Right ventricle myocardium inferior (tissue), 1 donor: ENCODE data around the gene CSF2RB. TPM values are rescaled to one million over a fixed set of nuclear protein-coding genes. Genes with fewer than 3 reads are reported as not detected.

Experiments
- ATAC-seq: fragments of 200-7000 bp; cut with Tn5 transposase; one replicate; pipeline ENCODE4 v1.9.1; 2020; ENCODE audit warnings: mild to moderate bottlenecking, moderate library complexity
- DNase-seq: peaks from one replicate; pipeline ENCODE4 v3.0.0; 2021; ENCODE audit errors: missing footprints
- intact Hi-C: fragments of 100-400 bp; cut with DNase I; formaldehyde crosslinking; loops from one replicate; pipeline ENCODE4 v1.11.0; 2022
- total RNA-seq: library from RNA; stranded (reverse); fragmentation: NEBNext Ultra II Directional; extraction: Animal tissue kit (Norgen Biotek cat#: 25700); gene quantifications from one replicate; pipeline ENCODE4 v1.2.1, GENCODE V29; 2021
- donor health status: DM: no; HTN: yes; CAD: no; lungs with severe emphysema.

The CSF2RB gene
- total RNA-seq, 1 donor from 2014 or later = 3.1 TPM

GRCh38 chr22:36884349-36885158, 28.9 kb upstream of the CSF2RB start:
- intact Hi-C loops = no loop called here
- no peak for ATAC-seq

GRCh38 chr22:36885474-36885873, 28.0 kb upstream of the CSF2RB start:
- no peak for ATAC-seq
- intact Hi-C loops = no loop called here
- no peak for DNase-seq

More at GRCh38 chr22:36884349-36885158, 28.9 kb upstream of the CSF2RB start:
- DNase-seq = no peak

DNA sequence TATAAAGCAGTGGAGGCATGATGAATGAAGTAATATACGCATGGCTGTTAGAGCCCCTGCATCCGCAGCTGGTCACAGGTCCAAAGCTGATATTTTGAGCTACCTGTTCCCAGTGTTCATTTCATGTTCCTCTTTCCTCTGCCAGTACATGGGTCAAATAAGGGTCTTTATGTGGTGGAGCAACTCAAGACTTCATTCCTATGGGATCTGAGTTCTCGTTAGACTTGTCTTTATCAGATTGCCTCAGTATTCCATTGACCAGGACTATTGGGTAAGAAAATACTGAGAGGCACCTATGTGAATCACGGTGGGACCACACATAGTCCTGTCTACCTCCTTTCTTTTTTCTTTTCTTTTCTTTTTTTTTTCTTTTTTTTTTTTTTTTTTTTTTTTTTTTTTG, 27.4 kb upstream of the CSF2RB start:
- DNase-seq (no peak), ATAC-seq (no peak)
- intact Hi-C loops = no loop called here

DNA sequence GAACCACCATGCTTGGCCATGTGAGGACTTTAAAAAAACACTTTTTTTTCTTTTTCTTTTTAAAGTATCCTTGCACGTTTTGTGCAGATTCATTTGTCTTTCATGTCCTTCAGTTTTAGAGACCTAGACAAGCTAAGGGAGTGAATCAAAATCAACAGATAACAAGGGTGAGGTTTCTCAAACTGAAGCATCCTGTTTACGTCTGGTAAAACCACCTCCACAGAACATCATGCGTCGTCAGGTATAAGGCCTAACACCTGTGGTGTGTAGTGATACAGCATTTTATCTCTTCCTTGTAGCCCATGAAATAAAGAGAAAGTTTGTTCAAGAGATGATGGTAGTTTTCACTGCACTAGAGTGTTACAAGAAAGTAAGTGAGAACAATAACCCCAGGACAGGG, 26.3 kb upstream of the CSF2RB start:
- ATAC-seq = no peak
- DNase-seq = no peak
- intact Hi-C loops = no loop called here

DNA sequence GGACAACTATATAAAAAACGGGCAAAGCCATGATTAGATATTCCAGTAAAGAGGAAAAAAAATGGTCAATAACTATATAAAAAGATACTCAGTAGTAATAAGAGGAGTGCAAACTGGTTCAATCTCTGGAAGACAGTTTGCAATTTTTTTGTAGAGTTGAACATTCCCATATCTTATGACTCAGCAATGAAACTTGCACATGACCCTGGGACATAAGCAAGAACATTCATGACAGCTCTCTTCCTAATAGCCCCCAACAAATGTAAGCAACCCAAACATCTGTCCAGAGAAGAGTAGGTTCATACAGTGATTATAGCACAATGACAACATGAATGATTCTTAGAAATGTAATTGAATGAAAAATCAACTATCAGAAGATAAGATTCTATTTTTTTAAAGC, 21.8 kb upstream of the CSF2RB start:
- intact Hi-C loops = no loop called here
- ATAC-seq (no peak), DNase-seq (no peak)

DNA sequence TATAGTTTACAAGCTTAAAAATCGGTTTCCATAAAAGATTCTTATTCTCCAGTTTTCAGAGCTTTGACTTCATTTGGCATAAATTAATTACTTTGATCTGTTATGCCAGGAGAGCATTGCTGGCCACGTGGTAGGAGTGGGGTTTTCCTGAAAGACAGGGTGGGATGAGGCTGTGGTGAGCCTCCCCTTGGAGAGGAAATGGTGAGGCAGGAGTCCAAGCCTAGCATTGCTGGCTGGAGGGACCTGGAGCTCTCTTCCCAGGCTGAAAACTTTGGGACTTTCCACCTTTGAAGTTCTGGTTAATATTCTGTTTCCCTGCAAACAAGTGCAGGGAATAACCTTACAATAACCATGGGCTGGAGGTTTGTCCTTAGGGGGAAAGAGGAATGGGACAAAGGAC, 21.1 kb upstream of the CSF2RB start:
- intact Hi-C loops = no loop called here
- no peak for DNase-seq
- ATAC-seq = no peak

DNA sequence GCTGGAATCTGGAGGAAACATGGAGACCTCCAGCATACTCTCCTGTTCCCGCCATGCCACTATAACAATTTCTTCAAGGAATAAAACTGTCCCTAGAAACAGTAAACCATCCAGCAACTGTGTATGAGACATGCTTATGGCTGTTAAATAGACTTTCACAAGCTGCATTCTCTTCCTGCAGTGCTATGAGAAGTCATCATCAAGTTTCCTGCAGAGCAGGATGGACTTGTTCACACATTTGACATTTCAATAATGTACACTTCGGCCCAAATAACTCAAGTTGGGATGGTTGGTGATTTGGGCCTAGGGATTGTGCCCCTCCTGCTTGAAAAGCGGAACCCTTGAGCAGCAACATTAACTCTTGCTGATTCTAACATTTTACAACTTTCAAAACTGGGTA, 20.2 kb upstream of the CSF2RB start:
- intact Hi-C loops = no loop called here
- no peak for DNase-seq
- no peak for ATAC-seq

- DNase-seq = no peak
- intact Hi-C loops = no loop called here
These were observed 19.2 kb upstream of the CSF2RB start for GRCh38 chr22:36894266-36894665.

GRCh38 chr22:36897611-36898010, 15.8 kb upstream of the CSF2RB start:
- intact Hi-C loops = no loop called here
- DNase-seq (no peak), ATAC-seq (no peak)

More at GRCh38 chr22:36894266-36894665, 19.2 kb upstream of the CSF2RB start:
- no peak for ATAC-seq

GRCh38 chr22:36898690-36899089, 14.7 kb upstream of the CSF2RB start:
- intact Hi-C loops = no loop called here
- ATAC-seq = no peak
- no peak for DNase-seq

DNA sequence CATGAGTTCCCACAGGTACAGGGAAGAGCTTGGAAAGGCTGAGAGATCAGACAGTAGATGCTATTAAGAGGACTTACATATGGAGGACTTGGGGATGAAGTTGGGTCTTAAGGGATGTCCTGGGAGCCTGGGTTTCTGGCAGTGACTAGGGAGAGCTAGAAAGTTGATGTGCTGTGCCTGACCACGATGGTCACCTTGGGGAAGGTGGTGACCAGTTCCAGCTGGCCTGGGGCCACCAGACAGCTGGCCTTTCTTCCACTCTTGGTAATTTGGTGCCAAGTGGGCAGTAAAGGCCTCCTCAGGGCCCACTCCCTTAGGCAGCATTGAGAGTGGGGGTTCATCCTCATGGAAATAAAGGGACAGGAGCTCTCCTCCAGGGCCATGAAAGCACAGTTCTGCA, 13.9 kb upstream of the CSF2RB start:
- DNase-seq = no peak
- ATAC-seq = no peak
- intact Hi-C loops = no loop called here

- ATAC-seq (no peak), DNase-seq (no peak)
- intact Hi-C loops = no loop called here
These were observed 13.2 kb upstream of the CSF2RB start for GRCh38 chr22:36900225-36900624.

DNA sequence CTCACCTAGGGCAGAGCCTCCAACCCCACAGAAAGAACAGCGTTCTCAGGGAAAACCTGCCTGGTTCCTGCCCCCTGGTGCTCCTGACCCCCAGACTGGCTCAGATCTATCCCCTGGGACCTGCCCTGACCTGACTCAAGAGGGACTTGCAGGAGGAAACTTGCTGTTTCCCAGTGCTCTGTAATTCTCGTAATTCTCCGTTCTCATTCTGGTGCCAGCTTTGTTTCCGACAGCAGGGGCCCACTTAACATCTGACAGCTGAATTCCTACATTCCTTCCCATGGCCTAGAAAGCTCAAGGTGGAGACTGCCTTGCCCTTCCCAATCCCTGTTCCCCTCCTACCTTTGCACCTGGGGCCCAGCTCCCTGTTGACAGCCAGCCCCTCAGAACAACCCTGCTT, 12.5 kb upstream of the CSF2RB start:
- no peak for DNase-seq
- ATAC-seq = no peak
- intact Hi-C loops = no loop called here

DNA sequence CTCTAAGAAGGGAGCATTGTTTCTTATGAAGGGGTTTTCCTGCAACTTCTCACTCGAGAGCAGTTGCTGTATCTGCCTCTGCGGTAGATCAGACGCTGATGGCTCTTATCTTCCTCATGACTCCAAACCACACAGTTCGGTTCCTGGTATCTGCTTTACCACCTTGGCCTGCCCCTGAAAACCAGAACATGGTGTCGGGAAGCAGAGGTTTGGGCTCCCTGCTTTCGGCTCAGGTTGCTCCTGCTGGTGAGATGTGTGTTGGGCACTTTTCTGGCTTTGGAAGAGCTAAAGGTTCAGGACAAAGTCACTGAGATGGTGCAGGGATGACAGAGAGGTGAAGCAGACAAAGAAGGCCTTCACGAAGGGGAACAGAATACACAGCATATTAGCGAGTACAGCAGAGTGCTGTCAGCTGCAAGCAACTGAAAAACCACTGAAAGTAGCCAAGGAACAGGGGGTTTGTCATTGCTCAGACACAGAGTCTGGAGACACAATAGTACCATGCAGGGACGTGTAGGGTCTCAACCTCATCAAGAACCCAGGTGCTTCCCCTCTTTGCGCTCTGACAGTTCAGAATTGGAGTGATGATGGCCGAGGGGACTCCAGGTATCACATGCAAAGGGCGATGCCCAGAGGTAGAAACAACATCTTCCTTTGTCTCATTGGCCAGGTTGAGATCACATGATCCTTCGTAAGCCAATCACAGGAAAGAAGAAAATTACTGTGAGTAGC, 11.9 kb upstream of the CSF2RB start:
- intact Hi-C loops = no loop called here
- ATAC-seq (no peak), DNase-seq (no peak)

- peak; percentile 79 for ATAC-seq
- intact Hi-C loops = no loop called here
- no peak for DNase-seq
These were observed 11.1 kb upstream of the CSF2RB start for GRCh38 chr22:36902143-36902926.

GRCh38 chr22:36904260-36904880, 9.1 kb upstream of the CSF2RB start:
- intact Hi-C loops = no loop called here
- DNase-seq = no peak
- ATAC-seq = no peak

- DNase-seq (no peak), ATAC-seq (no peak)
- intact Hi-C loops = no loop called here
These were observed 5.9 kb upstream of the CSF2RB start for GRCh38 chr22:36907253-36908195.

GRCh38 chr22:36910461-36910860, 3.0 kb upstream of the CSF2RB start:
- intact Hi-C loops = no loop called here
- ATAC-seq = no peak
- no peak for DNase-seq
